ENCODE measurements around the gene GPR31.

Gene GPR31

GRCh38 chr6:167130712-167131684 lies 26.8 kb downstream of the GPR31 start:
- Histone ChIP-seq H3K4me2 (ENCODE audit: low read length) (no peak overlapping the region), H3K36me3 (ENCODE audit: control insufficient read depth, low read length) (no peaks in the 10 kb centered on the region), H3K4me3 (ENCODE audit: low read length) (no peak overlapping the region), H3K27me3 (ENCODE audit: control insufficient read depth, low read length) (peaks cover 7% of the 10 kb centered on the region; the same call in 1 of the 2 replicates), H3F3A (ENCODE audit: control insufficient read depth, insufficient read depth) (no peaks in the 10 kb centered on the region), H3K27ac (ENCODE audit: low read depth, low read length) (no peak overlapping the region), H3K79me2 (ENCODE audit: control insufficient read depth, low read length) (no peaks in the 10 kb centered on the region), H4K20me1 (ENCODE audit: control insufficient read depth, insufficient read depth, low read depth, low read length) (no peaks in the 10 kb centered on the region), H3K9me2 (replicated peaks; ENCODE audit: control insufficient read depth, low read length) (no peaks in the 10 kb centered on the region), H3K9me3 (ENCODE audit: control insufficient read depth, insufficient read depth, low read length) (no peaks in the 10 kb centered on the region), H3K4me1 (ENCODE audit: control insufficient read depth, low read length) (peaks cover 16% of the 10 kb centered on the region)
- TF ChIP-seq CTCF (IDR thresholded peaks at IDR 0.05; ENCODE audit: low read depth, low read length, poor library complexity, severe bottlenecking) = no peak

- Histone ChIP-seq H3K4me3 (ENCODE audit: low read length) (no peak overlapping the region), H3K36me3 (ENCODE audit: control insufficient read depth, low read length) (no peaks in the 10 kb centered on the region), H3K4me2 (ENCODE audit: low read length) (no peak overlapping the region), H3F3A (ENCODE audit: control insufficient read depth, insufficient read depth) (no peaks in the 10 kb centered on the region), H3K4me1 (ENCODE audit: control insufficient read depth, low read length) (peaks cover 16% of the 10 kb centered on the region), H3K79me2 (ENCODE audit: control insufficient read depth, low read length) (no peaks in the 10 kb centered on the region), H3K27ac (ENCODE audit: low read depth, low read length) (no peak overlapping the region), H3K9me3 (ENCODE audit: control insufficient read depth, insufficient read depth, low read length) (no peaks in the 10 kb centered on the region), H4K20me1 (ENCODE audit: control insufficient read depth, insufficient read depth, low read depth, low read length) (no peaks in the 10 kb centered on the region), H3K27me3 (ENCODE audit: control insufficient read depth, low read length) (peaks cover 5% of the 10 kb centered on the region; the same call in 1 of the 2 replicates), H3K9me2 (replicated peaks; ENCODE audit: control insufficient read depth, low read length) (no peaks in the 10 kb centered on the region)
- TF ChIP-seq EZH2phosphoT487 (IDR thresholded peaks at IDR 0.05; ENCODE audit: borderline replicate concordance, low read length) (no peak), CTCF (IDR thresholded peaks at IDR 0.05; ENCODE audit: low read depth, low read length, poor library complexity, severe bottlenecking) (no peak)
Observed at GRCh38 chr6:167130008-167130677, 27.6 kb downstream of the GPR31 start.

GRCh38 chr6:167129562-167129961 lies 28.2 kb downstream of the GPR31 start:
- Histone ChIP-seq H3K27me3 (ENCODE audit: control insufficient read depth, low read length) (0 out of 2 replicates have a peak, but pooled peaks cover 5% of the 10 kb centered on the region), H3K79me2 (ENCODE audit: control insufficient read depth, low read length) (no peaks in the 10 kb centered on the region), H3F3A (ENCODE audit: control insufficient read depth, insufficient read depth) (no peaks in the 10 kb centered on the region), H4K20me1 (ENCODE audit: control insufficient read depth, insufficient read depth, low read depth, low read length) (no peaks in the 10 kb centered on the region), H3K9me2 (replicated peaks; ENCODE audit: control insufficient read depth, low read length) (no peaks in the 10 kb centered on the region), H3K4me3 (ENCODE audit: low read length) (no peak overlapping the region), H3K36me3 (ENCODE audit: control insufficient read depth, low read length) (no peaks in the 10 kb centered on the region), H3K4me1 (ENCODE audit: control insufficient read depth, low read length) (peaks cover 19% of the 10 kb centered on the region), H3K9me3 (ENCODE audit: control insufficient read depth, insufficient read depth, low read length) (no peaks in the 10 kb centered on the region), H3K4me2 (ENCODE audit: low read length) (no peak overlapping the region), H3K27ac (ENCODE audit: low read depth, low read length) (no peak overlapping the region)
- no peak for TF ChIP-seq CTCF (IDR thresholded peaks at IDR 0.05; ENCODE audit: low read depth, low read length, poor library complexity, severe bottlenecking)

Data from DOHH2 (cell line).